HEK293T (cell line): ENCODE measurements around the gene CCDC142.

Experiments
- CTCF ChIA-PET: fragments of 350-600 bp; formaldehyde crosslinking; extraction: SDS; loops from one replicate; lab custom pipeline; 2021; ENCODE audit warnings: antibody characterized with exemption, inconsistent platforms; lab: Yijun Ruan, JAX
- POLR2A ChIA-PET: fragments of 350-600 bp; formaldehyde crosslinking; extraction: SDS; loops from one replicate; lab custom pipeline; 2020; ENCODE audit warnings: antibody characterized with exemption, inconsistent platforms; lab: Yijun Ruan, JAX
- DNase-seq: peaks from one replicate; pipeline ENCODE4 v3.0.0; 2012; ENCODE audit warnings: mixed read lengths; ENCODE audit errors: extremely low spot score
- ARNT ChIP-seq: fragments of 450-650 bp; IDR thresholded peaks from 2 replicates; pipeline ENCODE4 v1.6.1; 2017; ENCODE audit warnings: mild to moderate bottlenecking
- BHLHE40 ChIP-seq: fragments of 450-650 bp; IDR thresholded peaks from 2 replicates; pipeline ENCODE4 v1.6.1; 2016; ENCODE audit warnings: mild to moderate bottlenecking, moderate library complexity, borderline replicate concordance
- CTBP1 ChIP-seq: fragments of 450-650 bp; IDR thresholded peaks from 2 replicates; pipeline ENCODE4 v1.6.1; 2016; ENCODE audit warnings: borderline replicate concordance
- ELF4 ChIP-seq: fragments of 450-650 bp; IDR thresholded peaks from 2 replicates; pipeline ENCODE4 v1.6.1; 2017; ENCODE audit warnings: antibody characterized with exemption
- FOXA1 ChIP-seq: fragments of 450-650 bp; IDR thresholded peaks from 2 replicates; pipeline ENCODE4 v1.6.1; 2016; ENCODE audit warnings: mild to moderate bottlenecking
- FOXK2 ChIP-seq: fragments of 450-650 bp; IDR thresholded peaks from 2 replicates; pipeline ENCODE4 v1.6.1; 2016; ENCODE audit warnings: mild to moderate bottlenecking
- FOXM1 ChIP-seq: fragments of 450-650 bp; IDR thresholded peaks from 2 replicates; pipeline ENCODE4 v1.6.1; 2017; ENCODE audit warnings: mild to moderate bottlenecking, borderline replicate concordance
- HDGF ChIP-seq: fragments of 450-650 bp; IDR thresholded peaks from 2 replicates; pipeline ENCODE4 v1.6.1; 2017; ENCODE audit warnings: antibody characterized with exemption, borderline replicate concordance
- L3MBTL2 ChIP-seq: fragments of 450-650 bp; conservative IDR thresholded peaks from 2 replicates; pipeline ENCODE4 v1.6.1; 2016; ENCODE audit warnings: mild to moderate bottlenecking
- LEF1 ChIP-seq: fragments of 450-650 bp; IDR thresholded peaks from 2 replicates; pipeline ENCODE4 v1.6.1; 2017; ENCODE audit warnings: mild to moderate bottlenecking, borderline replicate concordance
- NFRKB ChIP-seq: fragments of 450-650 bp; IDR thresholded peaks from 2 replicates; pipeline ENCODE4 v1.6.1; 2016; ENCODE audit warnings: mild to moderate bottlenecking, moderate library complexity
- SP1 ChIP-seq: fragments of 450-650 bp; IDR thresholded peaks from 2 replicates; pipeline ENCODE4 v1.6.1; 2017
- SUZ12 ChIP-seq: fragments of 450-650 bp; IDR thresholded peaks from 2 replicates; pipeline ENCODE4 v1.6.1; 2016; ENCODE audit warnings: mild to moderate bottlenecking
- TARDBP ChIP-seq: fragments of 450-650 bp; IDR thresholded peaks from 2 replicates; pipeline ENCODE4 v1.6.1; 2016
- ZNF384 ChIP-seq: fragments of 450-650 bp; IDR thresholded peaks from 2 replicates; pipeline ENCODE4 v1.6.1; 2016
- TF ChIP-seq, protein P1 (sequence below): fragments of 450-650 bp; IDR thresholded peaks from 2 replicates; pipeline ENCODE4 v1.6.1; 2016

CCDC142 gene

DNA sequence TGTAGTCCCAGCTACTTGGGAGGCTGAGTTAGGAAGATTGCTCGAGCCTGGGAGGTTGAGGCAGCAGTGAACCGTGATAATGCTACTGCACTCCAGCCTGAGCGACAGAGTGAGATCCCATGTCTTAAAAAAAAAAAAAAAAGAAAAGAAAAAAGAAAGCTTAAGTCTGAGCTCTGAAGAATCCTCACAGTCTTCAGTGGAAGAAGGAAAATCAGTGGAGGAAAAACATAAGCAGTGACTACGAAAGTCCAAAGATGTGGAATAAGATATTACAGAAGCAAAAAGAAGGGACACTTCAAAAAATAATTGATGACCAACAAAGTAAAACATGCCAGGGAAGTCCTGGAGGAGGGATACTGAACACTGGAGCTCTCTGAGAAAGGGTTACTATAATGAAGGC is 27.5 kb upstream of the CCDC142 start:
- no peak for DNase-seq
- CTCF ChIA-PET, result no interaction called here
- no peak for TF ChIP-seq LEF1
- TF ChIP-seq SP1, result no peak
- no peak for TF ChIP-seq TARDBP
- no peak for TF ChIP-seq BHLHE40
- no peak for TF ChIP-seq CTBP1
- POLR2A ChIA-PET, result interaction anchor here (0.9 to 6.4 kb wide), 5 partner anchors 8 to 75 kb away, joined by 3 to 70 read pairs (median 4); partner anchors contain the start of genes AUP1, CCDC142, DQX1 and HTRA2

DNA sequence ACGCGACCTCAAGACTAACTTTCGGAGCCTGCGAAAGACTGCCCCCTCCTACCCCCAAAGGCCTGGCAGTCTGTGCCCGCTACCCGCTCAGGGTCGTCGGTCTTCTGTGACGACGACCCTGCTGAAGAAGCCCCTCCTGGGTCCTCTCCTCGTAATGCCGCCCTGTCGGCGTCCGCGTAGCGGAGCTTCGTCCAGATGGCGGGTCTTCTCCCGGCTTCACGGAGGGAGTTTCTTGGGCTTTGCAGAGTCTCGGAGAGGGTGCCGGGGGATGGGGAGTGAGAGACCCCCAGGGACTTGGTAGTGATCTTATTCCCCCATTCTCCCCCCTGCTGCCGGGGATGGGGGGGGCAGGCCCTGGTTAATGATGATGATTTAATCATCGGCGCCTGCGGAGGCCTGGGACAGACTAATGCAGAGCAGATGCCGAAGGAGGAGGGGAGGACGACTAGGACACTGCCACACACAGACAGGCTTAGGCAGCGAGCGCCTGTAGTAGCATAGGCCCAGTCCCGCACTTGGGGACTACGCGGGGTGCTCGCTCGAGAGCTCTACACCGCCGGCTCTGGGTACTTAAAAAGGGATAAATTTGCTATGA is 25.2 kb upstream of the CCDC142 start:
- ChIA-PET POLR2A (interaction anchor here (1.1 to 6.4 kb wide), 14 partner anchors 12 to 83 kb away, joined by 3 to 70 read pairs (median 4); partner anchors contain the start of genes AUP1, CCDC142, DQX1 and HTRA2), CTCF (interaction anchor here (0.9 kb wide), 1 partner anchor 53 kb away, joined by 3 read pairs; the partner anchor contains the start of gene INO80B)
- DNase-seq, result peak; percentile 39
- TF ChIP-seq L3MBTL2 (peak; percentile 61), CTBP1 (no peak)

DNA sequence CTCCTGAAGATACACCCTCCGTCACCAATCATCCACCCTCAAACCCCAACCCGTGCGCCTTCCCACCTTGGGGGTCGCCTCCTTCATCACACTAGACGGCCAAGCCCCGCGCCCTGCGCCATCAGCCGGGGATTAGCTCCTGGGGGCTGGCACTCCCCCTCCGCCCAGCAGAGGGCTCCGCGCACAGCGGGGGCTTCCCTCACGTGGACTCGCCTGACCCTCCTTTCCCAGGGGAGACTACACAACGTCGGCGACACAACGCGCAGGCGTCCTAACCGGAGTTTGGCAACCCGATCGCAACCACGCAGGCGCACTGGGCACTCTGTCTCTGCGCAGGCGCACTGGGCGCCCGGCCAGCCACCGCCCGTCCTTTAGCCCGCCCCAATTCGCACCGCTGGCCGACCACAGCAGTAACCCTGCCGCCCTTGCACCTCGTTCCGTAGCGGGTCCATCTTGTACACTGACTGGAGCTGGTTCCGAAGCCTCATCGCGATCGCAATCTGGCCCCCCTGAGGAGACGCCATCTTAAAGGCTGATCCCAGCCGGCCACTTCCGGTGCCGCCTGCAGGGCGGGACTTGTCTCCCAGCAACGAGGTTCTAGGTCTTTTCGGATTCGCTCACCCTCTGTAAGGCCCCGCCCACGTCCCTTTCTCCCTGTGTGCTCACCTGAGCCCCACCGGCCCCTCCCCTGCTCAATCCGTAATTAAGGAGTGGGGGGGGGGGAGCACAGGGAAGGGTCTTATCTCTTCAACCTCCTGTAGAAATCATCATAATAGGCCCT is 24.5 kb upstream of the CCDC142 start, which contains the start of gene PCGF1:
Gene PCGF1, minus strand, starts transcription at position 551 of the 781 bp plus-strand sequence. Its CDS starts 27 bp downstream, at position 524.
- TF ChIP-seq FOXM1 (0 out of 2 replicates have a peak, but pooled peaks have one; percentile 33), NFRKB (no peak), ZNF384 (no peak), FOXK2 (no peak), ARNT (no peak), ELF4 (peak; percentile 87), L3MBTL2 (peak; percentile 61), BHLHE40 (no peak), SUZ12 (no peak), FOXA1 (no peak), SP1 (no peak), HDGF (no peak)
- TF ChIP-seq, protein P1, sequence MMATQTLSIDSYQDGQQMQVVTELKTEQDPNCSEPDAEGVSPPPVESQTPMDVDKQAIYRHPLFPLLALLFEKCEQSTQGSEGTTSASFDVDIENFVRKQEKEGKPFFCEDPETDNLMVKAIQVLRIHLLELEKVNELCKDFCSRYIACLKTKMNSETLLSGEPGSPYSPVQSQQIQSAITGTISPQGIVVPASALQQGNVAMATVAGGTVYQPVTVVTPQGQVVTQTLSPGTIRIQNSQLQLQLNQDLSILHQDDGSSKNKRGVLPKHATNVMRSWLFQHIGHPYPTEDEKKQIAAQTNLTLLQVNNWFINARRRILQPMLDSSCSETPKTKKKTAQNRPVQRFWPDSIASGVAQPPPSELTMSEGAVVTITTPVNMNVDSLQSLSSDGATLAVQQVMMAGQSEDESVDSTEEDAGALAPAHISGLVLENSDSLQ, result no peak
- ChIA-PET POLR2A (interaction anchor here (1.0 to 6.4 kb wide), 18 partner anchors 9 to 116 kb away, joined by 3 to 70 read pairs (median 4); partner anchors contain the start of genes AUP1, CCDC142, DQX1 and HTRA2), CTCF (interaction anchor here (0.6 to 1.5 kb wide), 2 partner anchors 25 to 52 kb away, joined by 3 read pairs; no protein-coding TSS in a partner anchor)
- DNase-seq, result peak; percentile 97

DNA sequence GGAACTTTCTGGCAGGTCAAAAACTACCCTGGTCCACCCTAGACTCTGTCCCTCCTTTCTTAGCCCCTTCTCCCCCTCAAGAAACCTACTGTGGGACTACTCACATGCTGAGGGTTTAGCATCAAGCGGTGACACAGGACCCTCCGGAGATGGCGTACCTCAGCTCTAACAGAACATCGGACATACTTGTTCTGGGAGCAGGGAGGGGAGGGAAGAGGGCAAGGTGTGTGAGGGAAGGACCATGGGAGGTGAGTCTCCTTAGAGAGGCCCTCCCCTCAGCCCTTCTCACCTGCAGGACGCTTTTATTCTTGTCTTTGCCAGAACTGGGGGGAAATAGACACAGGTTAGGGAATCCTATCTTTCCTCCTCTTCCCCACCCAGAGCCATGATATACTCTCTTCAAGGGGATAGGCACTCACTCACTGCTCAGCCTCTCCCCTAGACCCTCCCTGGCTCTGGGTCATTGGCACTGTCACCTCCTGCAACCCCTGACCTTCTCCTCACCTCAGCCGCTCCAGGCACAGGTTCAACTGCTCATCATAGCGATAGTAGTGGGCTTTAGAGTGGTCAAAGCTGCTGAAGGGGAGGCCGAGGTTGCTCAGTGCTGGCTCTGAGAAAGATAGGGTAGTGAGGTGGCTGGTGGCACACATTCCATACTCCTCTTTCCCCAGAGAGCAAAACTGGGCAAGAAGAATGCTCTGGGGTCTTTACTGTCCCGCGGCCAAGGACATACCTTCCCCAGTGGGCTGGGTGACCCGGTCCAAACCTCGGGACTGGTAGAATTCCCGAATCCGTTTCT is 22.8 kb upstream of the CCDC142 start:
- ChIA-PET CTCF (no interaction called here), POLR2A (interaction anchor here (6.4 kb wide), 1 partner anchor 23 kb away, joined by 70 read pairs; the partner anchor contains the start of genes AUP1, DQX1 and HTRA2)
- DNase-seq, result no peak
- no peak for TF ChIP-seq ELF4
- TF ChIP-seq LEF1, result no peak
- no peak for TF ChIP-seq ARNT
- TF ChIP-seq FOXA1, result no peak
- TF ChIP-seq SUZ12, result no peak
- TF ChIP-seq NFRKB, result no peak

DNA sequence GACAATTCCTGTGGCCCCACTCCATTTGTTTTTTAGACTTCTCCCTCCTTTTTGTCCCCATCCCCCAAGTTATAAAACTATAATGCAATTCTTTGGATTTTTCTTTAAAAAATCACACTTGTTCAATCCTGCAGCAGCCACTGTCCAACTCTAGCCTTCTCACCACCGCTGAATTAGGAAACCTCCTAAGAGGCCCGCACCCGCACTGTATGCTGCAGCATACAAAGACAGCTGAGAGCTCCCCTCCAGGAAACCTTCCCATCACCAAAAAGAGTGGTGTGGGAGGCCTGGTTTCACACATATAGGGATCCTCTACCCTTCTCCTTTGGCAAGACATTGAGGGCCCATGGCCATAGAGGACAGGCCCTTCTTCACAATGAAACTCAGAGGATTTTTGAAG is 21.8 kb upstream of the CCDC142 start:
- CTCF ChIA-PET, result interaction anchor here (0.6 kb wide), 1 partner anchor 40 kb away, joined by 4 read pairs; no protein-coding TSS in a partner anchor
- POLR2A ChIA-PET, result interaction anchor here (1.1 kb wide), 1 partner anchor 44 kb away, joined by 4 read pairs; no protein-coding TSS in a partner anchor
- DNase-seq, result no peak
- TF ChIP-seq LEF1, result no peak
- TF ChIP-seq FOXM1, result no peak
- TF ChIP-seq HDGF, result no peak
- TF ChIP-seq CTBP1, result no peak
- no peak for TF ChIP-seq SUZ12
- TF ChIP-seq, protein P1, result no peak
- no peak for TF ChIP-seq L3MBTL2
- TF ChIP-seq FOXA1, result no peak
- no peak for TF ChIP-seq SP1
- no peak for TF ChIP-seq BHLHE40
- no peak for TF ChIP-seq ZNF384
- no peak for TF ChIP-seq TARDBP
- TF ChIP-seq NFRKB, result no peak
- TF ChIP-seq ELF4, result no peak
- TF ChIP-seq FOXK2, result no peak
- TF ChIP-seq ARNT, result no peak
